NCI-H146 treated with DMSO at 0.1 percent for 48 hours (cell line): ENCODE measurements around the gene TMEFF2.
A peak's percentile ranks its signal among the peaks of the same experiment; 100 is the strongest.

ENCODE experiments used
- DNase-seq: peaks from one replicate; lab custom pipeline; 2025; ENCODE audit not compliant: unreplicated experiment; lab: John Stamatoyannopoulos, UW

Gene TMEFF2

GRCh38 chr2:191977754-191978153, 217.0 kb downstream of the TMEFF2 start:
- DNase-seq = no peak

DNA sequence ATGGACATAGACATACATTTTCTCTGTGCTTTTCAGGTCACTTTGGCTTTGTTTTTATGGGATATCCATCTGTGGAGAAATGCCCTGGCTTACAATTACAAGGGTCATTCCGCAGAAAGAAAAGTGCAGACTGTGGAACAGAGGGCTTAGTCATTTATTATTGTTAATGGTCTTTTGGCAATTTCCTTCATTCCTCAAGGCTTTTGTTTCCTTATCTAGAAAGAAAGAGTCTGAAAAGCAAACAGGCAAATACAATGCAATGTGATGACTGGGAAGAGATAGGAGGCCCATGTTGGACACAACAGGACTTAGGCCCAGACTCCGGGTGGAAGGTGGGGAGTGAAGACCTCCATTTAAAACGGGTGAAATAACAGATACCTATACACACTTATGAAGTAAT, 218.3 kb downstream of the TMEFF2 start:
- DNase-seq = no peak

DNA sequence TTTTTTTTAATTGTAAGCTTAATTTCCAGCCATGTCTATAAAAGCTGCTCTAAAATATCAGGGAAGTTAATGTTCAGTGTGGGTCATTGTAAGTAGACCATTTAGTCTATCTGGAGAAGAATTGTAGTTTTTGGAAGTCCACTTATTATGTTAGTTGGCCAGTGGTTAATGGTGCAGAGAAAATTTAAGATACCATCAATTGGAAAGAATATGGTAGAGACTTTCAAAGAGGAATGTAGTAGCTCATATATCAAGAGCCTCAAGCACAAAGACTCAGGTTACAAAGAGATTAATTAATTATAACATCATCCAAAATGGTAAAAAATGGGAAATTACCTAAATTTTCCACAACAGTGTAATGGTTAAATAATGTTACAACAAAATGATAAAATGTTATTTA, 220.1 kb downstream of the TMEFF2 start:
- no peak for DNase-seq

DNA sequence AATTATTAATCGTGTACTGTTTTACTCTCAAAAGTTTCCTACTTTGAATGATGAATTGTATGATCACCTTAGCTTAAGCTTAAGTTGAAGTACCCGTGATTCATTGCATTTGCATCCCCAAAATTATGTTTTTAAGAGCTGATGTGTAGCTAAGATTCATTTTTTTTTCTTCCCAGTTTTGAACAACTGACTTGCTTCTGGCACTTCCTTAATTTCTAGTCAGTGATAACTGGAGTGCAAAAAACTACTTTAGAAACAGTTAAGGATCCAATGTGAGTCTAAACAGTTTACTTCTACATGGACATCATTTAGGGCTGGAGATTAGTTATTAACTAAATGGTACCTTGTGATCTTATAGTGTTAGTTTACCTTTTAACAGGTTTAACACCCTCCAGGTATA, 223.9 kb downstream of the TMEFF2 start:
- DNase-seq = no peak

DNA sequence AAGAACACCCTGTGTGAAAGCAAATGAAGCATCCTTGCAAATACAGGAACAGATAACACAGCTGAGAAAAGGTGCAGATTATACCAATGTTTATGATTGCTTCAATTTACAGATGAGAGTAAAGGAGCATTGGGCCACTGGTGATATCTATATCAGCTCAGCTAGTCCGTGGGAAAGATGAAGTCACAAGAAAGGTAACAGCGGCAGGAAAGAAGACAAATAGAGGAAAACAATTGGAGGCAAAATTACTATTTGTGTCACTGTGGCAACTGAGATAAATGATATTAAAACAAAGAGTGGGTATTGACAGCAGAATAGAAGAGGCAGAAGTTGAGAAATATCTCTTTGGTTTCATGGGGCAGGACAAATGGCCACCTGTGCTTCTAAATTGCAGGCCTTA, 226.6 kb downstream of the TMEFF2 start:
- DNase-seq = peak; percentile 61

DNA sequence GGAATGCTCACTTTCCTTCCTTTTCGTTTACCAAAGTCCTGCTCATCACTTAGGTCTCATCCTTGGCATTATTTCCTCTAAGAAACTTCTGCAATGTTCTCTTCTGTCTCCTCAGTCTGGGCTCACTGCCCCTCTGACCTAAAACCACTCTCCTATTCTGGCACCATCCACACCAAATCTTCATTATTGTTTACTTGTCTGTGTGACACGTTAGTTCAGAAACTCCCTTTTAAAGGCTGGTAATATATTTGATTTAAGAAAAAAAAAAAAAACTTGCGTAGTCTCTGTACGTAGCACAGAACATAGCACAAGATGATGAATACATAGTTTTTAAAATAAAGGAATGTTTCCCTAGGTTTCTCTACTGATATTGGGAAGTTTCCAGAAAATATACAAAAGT, 229.0 kb downstream of the TMEFF2 start:
- DNase-seq = no peak

DNA sequence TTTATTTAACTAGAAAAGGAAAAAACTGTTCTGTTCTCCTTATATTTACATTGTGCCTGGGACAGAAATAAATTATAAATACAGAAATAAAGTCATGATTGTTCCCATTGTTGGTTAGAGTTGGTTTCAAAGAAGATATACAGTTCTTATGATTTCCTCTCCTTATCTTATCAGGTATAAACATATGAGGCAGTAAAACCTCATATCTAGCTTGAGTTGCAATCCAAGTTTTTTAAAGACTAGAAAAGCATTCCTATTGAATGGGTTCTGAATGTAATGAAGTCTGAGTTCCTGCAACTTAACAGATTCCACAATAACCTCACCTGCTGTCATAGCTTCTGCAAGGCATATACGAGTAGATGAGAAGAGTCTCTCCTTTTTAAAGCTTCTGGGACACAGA, 233.2 kb downstream of the TMEFF2 start:
- DNase-seq = no peak

DNA sequence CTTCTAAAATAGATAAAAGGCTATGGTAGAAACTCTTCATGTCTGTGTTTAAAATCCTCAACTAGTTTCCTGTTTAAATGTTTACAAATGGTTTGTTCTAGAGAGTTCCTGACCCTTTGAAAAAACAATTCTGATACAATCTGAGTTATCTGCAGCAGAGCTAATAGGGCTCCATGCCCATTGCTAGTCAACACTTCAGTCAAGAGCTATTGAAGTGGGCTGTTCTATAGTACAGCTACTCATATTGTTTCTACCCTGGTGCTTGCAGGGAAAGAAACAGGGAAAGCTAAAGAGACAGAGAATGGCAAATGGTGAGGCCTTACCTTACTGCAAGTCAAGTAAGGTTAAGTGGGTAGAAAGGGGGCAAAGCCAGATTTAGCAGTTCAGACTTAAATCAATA, 235.5 kb downstream of the TMEFF2 start:
- DNase-seq = no peak

- DNase-seq = no peak
These were observed 236.5 kb downstream of the TMEFF2 start for GRCh38 chr2:191957996-191958860.

GRCh38 chr2:191954451-191954850, 240.3 kb downstream of the TMEFF2 start:
- DNase-seq = no peak

DNA sequence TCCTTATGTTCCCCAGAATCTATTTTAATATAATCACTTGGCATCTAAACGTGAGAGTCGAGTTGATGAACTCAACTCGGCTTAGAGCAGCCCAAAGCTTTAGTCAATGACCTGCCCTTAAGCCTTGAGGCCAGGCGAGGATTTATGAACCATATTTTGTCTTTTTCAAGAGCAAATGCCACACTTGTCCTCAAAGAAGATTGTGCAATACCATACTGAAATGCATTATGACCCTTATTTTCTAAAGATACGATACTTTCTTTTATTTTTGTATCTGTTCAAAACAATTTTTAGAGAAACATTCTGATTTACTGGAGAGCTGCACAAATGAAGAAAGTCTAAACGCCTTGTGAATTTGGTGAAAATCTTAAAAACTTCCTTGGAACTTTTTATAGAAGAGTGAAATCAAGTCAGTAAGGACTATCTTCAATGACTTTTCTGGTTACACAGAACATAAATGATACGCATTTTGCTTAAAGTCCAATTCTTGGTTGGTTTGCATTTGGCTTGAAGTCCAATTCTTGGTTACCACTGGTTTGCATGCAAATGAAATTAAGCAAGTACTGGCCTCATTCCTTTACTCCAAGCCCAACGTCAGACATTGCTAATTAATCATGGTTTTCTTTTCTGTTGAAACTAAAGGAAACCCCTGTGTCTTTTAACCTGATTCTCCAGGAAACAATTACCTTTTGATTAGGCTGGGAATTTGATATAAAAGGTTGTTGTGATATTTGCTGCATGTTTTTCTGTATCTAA, 242.0 kb downstream of the TMEFF2 start:
- no peak for DNase-seq

DNA sequence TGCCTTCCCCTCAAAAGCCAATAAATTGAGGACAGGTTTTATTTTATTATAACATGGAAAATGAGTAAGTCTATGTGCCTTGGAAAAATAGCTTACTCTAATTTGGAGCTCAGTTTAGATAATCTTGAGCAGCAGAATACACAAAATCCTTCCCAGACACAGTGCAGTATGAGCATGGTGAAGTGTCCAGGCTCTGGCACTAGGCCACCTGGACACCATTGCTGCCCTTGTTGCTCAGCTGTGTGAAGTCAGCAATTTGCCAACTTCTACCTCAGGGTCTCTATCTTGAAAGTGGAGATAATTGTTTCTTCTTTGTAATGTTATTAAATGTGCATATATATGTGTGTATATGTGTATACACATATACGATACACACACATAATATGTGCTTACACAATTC, 242.9 kb downstream of the TMEFF2 start:
- no peak for DNase-seq

GRCh38 chr2:191951376-191951775, 243.4 kb downstream of the TMEFF2 start:
- no peak for DNase-seq

DNA sequence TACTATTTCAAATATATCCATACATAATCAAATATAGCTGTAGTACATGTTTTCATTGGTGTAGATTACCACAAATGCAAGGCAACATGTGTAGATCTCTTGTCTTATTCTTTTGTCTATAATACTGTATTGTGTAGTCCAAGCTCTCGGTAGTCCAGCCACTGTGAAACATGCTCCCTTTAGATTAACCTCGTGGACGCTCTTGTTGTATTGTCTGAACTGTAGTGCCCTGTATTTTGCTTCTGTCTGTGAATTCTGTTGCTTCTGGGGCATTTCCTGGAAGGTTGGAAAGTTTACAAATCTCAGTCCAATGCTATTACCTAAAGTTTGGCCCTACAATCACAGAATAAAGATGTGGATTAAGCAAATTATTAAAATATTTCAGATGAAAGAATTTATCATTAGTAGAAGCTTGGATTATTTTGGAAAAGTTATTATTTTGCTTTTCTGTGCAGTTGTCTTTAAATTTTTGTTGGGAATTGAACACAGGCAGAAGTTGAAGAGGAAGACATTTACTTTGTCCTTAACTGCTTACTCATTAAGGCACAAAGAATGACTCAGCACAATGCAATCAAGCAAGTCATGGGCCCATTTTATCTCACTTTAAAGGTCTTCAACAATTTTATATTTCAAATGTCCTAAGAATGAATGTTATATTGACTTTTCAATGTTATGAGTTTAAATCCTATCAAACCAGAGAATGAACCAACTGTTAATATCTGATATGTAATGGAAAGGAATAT, 244.4 kb downstream of the TMEFF2 start:
- DNase-seq = no peak

DNA sequence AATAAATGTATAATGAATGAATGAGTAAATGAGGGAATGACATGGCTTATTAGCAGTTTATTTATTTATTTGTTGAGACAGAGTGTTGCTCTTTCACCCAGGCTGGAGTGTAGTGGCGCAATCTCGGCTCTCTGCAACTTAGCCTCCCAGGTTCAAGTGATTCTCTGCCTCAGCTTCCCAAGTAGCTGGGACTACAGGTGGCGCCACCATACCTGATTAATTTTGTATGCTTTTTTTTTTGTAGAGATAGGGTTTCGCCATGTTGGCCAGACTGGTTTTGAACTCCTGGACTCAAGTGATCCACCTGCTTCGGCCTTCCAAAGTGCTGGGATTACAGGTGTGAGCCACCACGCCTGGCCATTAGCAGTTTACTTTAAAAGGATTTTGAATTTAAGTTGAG, 247.5 kb downstream of the TMEFF2 start:
- DNase-seq = no peak

- no peak for DNase-seq
These were observed 248.1 kb downstream of the TMEFF2 start for GRCh38 chr2:191946471-191947182.

DNA sequence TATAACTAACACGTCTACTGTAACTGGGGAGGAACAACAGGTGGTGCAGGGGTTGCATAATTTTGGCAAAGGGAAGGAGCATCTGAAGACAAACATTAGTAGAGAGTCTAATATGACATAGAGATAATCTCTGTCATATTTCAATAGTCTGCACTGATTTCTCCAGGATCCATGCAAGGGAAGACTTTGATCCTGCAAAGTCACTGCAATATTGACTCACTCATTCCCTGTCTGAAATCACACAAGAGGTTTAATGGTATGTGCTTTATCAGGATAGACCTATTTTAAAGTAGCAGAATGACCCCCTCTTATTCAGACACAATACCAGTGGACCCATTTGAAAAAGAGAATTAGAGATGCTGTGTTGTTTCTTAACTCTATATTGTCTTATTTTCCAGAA, 249.1 kb downstream of the TMEFF2 start:
- no peak for DNase-seq

DNA sequence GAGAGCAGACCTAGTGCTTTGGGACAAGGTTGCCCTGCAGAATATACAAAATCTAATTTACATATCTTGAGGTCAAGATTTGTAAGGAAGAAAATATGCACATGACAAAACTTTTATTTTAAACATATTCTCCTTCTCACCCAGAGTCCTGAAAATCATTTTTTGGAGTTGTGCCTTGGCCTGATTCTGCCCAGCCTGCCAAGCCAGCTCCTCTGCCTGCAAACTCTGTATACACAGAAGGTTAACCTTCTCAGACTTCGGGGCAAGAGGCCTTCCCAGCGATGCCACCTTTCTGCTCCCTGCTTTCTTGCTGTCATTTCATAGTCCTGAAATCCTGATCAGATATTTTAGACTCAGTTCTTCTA, 252.0 kb downstream of the TMEFF2 start:
- DNase-seq = no peak

DNA sequence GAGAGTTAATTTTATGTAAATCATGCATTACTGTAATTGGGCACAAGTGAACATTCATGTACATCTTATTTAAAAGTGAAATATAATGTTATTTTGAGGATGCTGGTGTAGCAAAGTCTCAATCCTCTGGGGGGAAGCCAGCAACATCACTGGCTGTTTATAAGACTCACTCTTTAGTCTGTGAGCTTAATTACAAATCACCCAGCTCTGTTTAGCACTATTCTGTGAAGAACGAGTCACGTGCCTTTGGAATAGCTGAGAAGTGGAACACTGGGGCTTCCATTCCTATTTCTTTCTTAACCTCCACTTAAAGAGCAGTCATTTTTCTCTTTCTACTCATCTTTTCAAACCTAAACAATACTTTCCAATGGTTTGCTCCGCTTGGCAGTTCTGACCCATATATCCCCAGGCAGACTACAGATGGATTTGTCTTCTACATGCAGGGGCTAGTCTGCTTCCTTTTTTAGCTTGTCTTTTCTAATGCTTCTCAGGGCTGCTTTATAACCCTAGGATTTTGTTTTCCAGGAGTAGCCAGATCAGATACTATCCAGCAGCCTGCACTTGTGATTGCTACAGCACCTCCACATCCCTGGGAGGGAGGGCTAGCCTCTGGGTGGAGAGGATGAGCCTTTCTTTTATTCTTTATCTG, 252.5 kb downstream of the TMEFF2 start:
- no peak for DNase-seq

GRCh38 chr2:191941376-191941929, 253.3 kb downstream of the TMEFF2 start:
- no peak for DNase-seq
